Testis (tissue), 3 donors: ENCODE measurements around the gene FRMD3. TPM values are rescaled to one million over a fixed set of nuclear protein-coding genes. Genes with fewer than 3 reads are reported as not detected.

Experiments used
- DNase-seq: peaks from one replicate; pipeline ENCODE4 v3.0.0-alpha.2; 2019
- H3K27ac ChIP-seq, 2 donors: fragments of 200-600 bp; sonication (generic); one replicate each; pipeline ENCODE4 v1.5.1; 2019
- H3K27me3 ChIP-seq: fragments of 200-600 bp; sonication (generic); one replicate; pipeline ENCODE4 v1.5.1; 2019
- H3K36me3 ChIP-seq: fragments of 200-600 bp; sonication (generic); one replicate; pipeline ENCODE4 v1.5.1; 2017; ENCODE audit warnings: low read depth; ENCODE audit errors: missing control alignments
- H3K4me1 ChIP-seq: fragments of 200-600 bp; sonication (generic); one replicate; pipeline ENCODE4 v1.5.1; 2019
- H3K4me3 ChIP-seq, 2 donors: fragments of 200-600 bp; sonication (generic); one replicate each; pipeline ENCODE4 v1.5.1; 2017 to 2019
- H3K9me3 ChIP-seq: fragments of 200-600 bp; sonication (generic); one replicate; pipeline ENCODE4 v1.5.1; 2017
- CTCF ChIP-seq, 3 experiments: fragments of 450-650 bp in 2 of 3; fragments of 200-600 bp in 1 of 3; sonication (generic) in 1 of 3; IDR thresholded peaks; one replicate each; pipeline ENCODE4 v1.5.1; 2016 to 2019; ENCODE audit warnings: antibody characterized with exemption in 3 of 3, mild to moderate bottlenecking in 2 of 3, moderate library complexity in 1 of 3
- POLR2A ChIP-seq: fragments of 450-650 bp; IDR thresholded peaks from one replicate; pipeline ENCODE4 v1.6.1; 2017; ENCODE audit warnings: antibody characterized with exemption, mild to moderate bottlenecking, moderate library complexity
- WGBS, 2 donors: methylation state at CpG; one replicate each; pipeline ENCODE4 v1.1.5; 2018; 5-methylcytosine and 5-hydroxymethylcytosine counted together
- intact Hi-C: fragments of 100-400 bp; cut with DNase I; formaldehyde crosslinking; loops from one replicate; pipeline ENCODE4 v1.15.1; 2023; ENCODE audit warnings: low total_unique reads
- polyA plus RNA-seq: library from polyadenylated mRNA; stranded (reverse); fragments of 350-450 nt; fragmentation: Illumina TruSeq; extraction: RNeasy Lipid Tissue Mini Kit (QIAGEN cat#74804); gene quantifications from one replicate; pipeline ENCODE4 v1.2.3, GENCODE V29; 2014; ENCODE audit warnings: low read depth, low replicate concordance; ENCODE audit not compliant: insufficient read depth
- total RNA-seq, 2 donors: library from RNA; depleted of rRNA; stranded (reverse); fragments of >200 nt; gene quantifications; one replicate each; pipeline ENCODE4 v1.2.3, GENCODE V29; 2016

Gene FRMD3
- total and polyA plus RNA-seq, 3 donors from 2014 or later: 5.5 to 16.2 (median 12.5) TPM

- Histone ChIP-seq H3K9me3 (no peaks in the 10 kb centered on the region), H3K27ac (no peak overlapping the region), H3K4me1 (peaks cover 5% of the 10 kb centered on the region), H3K36me3 (no peaks in the 10 kb centered on the region), H3K27me3 (no peaks in the 10 kb centered on the region), H3K4me3 (no peak overlapping the region)
- TF ChIP-seq CTCF (IDR thresholded peaks at IDR 0.05) (no peak), POLR2A (no peak)
- DNase-seq: no peak
- 74 to 86% methylated on average over 3 of the region's 3 CpGs for WGBS, 2 donors
- intact Hi-C loops: no loop called here
Measured at GRCh38 chr9:83501565-83501964, 36.6 kb downstream of the FRMD3 start.

GRCh38 chr9:83497441-83497840 is 40.8 kb downstream of the FRMD3 start:
- 94% methylated on average over 3 of the region's 3 CpGs for WGBS, 2 donors
- no peak for TF ChIP-seq POLR2A
- no peak for TF ChIP-seq CTCF (IDR thresholded peaks at IDR 0.05)

GRCh38 chr9:83491995-83492394 is 46.2 kb downstream of the FRMD3 start:
- Histone ChIP-seq H3K4me3 (no peak overlapping the region), H3K4me1 (no peaks in the 10 kb centered on the region), H3K27me3 (no peaks in the 10 kb centered on the region), H3K27ac (no peak overlapping the region), H3K9me3 (no peaks in the 10 kb centered on the region), H3K36me3 (no peaks in the 10 kb centered on the region)
- 71 to 85% methylated on average over 3 of the region's 3 CpGs for WGBS, 2 donors
- TF ChIP-seq POLR2A (no peak), CTCF (IDR thresholded peaks at IDR 0.05) (no peak)
- intact Hi-C loops: no loop called here
- DNase-seq: no peak

More at GRCh38 chr9:83497441-83497840, 40.8 kb downstream of the FRMD3 start:
- intact Hi-C loops: no loop called here
- no peak overlapping the region for H3K27ac ChIP-seq
- H3K36me3 ChIP-seq: no peaks in the 10 kb centered on the region
- H3K4me1 ChIP-seq: no peaks in the 10 kb centered on the region
- DNase-seq: no peak
- no peaks in the 10 kb centered on the region for H3K27me3 ChIP-seq
- H3K9me3 ChIP-seq: no peaks in the 10 kb centered on the region
- no peak overlapping the region for H3K4me3 ChIP-seq

- no peak for TF ChIP-seq POLR2A
- TF ChIP-seq CTCF (IDR thresholded peaks at IDR 0.05): no peak
- H3K27ac ChIP-seq: no peak overlapping the region
- H3K36me3 ChIP-seq: no peaks in the 10 kb centered on the region
- 44 to 53% methylated on average over 3 of the region's 3 CpGs for WGBS, 2 donors
- intact Hi-C loops: no loop called here
- no peaks in the 10 kb centered on the region for H3K27me3 ChIP-seq
- no peak overlapping the region for H3K4me3 ChIP-seq
- H3K4me1 ChIP-seq: no peaks in the 10 kb centered on the region
- H3K9me3 ChIP-seq: no peaks in the 10 kb centered on the region
- DNase-seq: no peak
Measured at GRCh38 chr9:83491413-83491812, 46.8 kb downstream of the FRMD3 start.

- no peak overlapping the region for H3K27ac ChIP-seq
- no peaks in the 10 kb centered on the region for H3K4me1 ChIP-seq
- no peaks in the 10 kb centered on the region for H3K36me3 ChIP-seq
- TF ChIP-seq CTCF (IDR thresholded peaks at IDR 0.05) (no peak), POLR2A (no peak)
- DNase-seq: no peak
- 89 to 100% methylated on average over 1 of the region's 1 CpG for WGBS, 2 donors
- H3K27me3 ChIP-seq: no peaks in the 10 kb centered on the region
- no peak overlapping the region for H3K4me3 ChIP-seq
- no peaks in the 10 kb centered on the region for H3K9me3 ChIP-seq
- intact Hi-C loops: no loop called here
Measured at GRCh38 chr9:83489961-83490360, 48.2 kb downstream of the FRMD3 start.
